Osteocyte (in vitro differentiated cells): ENCODE measurements around the gene SETD2. TPM values are rescaled to one million over a fixed set of nuclear protein-coding genes. Genes with fewer than 3 reads are reported as not detected.
A peak's percentile ranks its signal among the peaks of the same experiment; 100 is the strongest.

Experiments
- DNase-seq: peaks from one replicate; pipeline ENCODE4 v3.0.0; 2021; ENCODE audit warnings: mixed read lengths; ENCODE audit not compliant: unreplicated experiment; ENCODE audit errors: extremely low spot score
- H3K27ac Mint-ChIP-seq: one replicate; pipeline ENCODE4 v1.8.0; 2021; ENCODE audit warnings: mild to moderate bottlenecking, mixed read lengths; ENCODE audit not compliant: unreplicated experiment
- H3K27me3 Mint-ChIP-seq: one replicate; pipeline ENCODE4 v1.8.0; 2021; ENCODE audit warnings: mixed read lengths; ENCODE audit not compliant: unreplicated experiment
- H3K36me3 Mint-ChIP-seq: one replicate; pipeline ENCODE4 v1.8.0; 2021; ENCODE audit warnings: mixed read lengths; ENCODE audit not compliant: unreplicated experiment
- H3K4me1 Mint-ChIP-seq: one replicate; pipeline ENCODE4 v1.8.0; 2021; ENCODE audit warnings: mixed read lengths; ENCODE audit not compliant: unreplicated experiment
- H3K4me3 Mint-ChIP-seq: one replicate; pipeline ENCODE4 v1.8.0; 2021; ENCODE audit warnings: mild to moderate bottlenecking, moderate library complexity, mixed read lengths; ENCODE audit not compliant: unreplicated experiment
- H3K9me3 Mint-ChIP-seq: one replicate; pipeline ENCODE4 v1.8.0; 2021; ENCODE audit warnings: mixed read lengths; ENCODE audit not compliant: unreplicated experiment
- CTCF ChIP-seq: fragments of 200-600 bp; sonication (generic); IDR thresholded peaks from 2 replicates; pipeline ENCODE4 v1.5.0; 2021; ENCODE audit warnings: antibody characterized with exemption, mild to moderate bottlenecking, moderate library complexity
- total RNA-seq: library from RNA; stranded (reverse); gene quantifications from 2 replicates; pipeline ENCODE4 v1.2.1, GENCODE V29; 2021

SETD2 gene
- total RNA-seq, 1 donor from 2014 or later = 45.0 TPM

- DNase-seq = no peak
- Mint-ChIP-seq H3K4me3 (no peak overlapping the region), H3K9me3 (no peaks in the 10 kb centered on the region), H3K36me3 (peaks cover 39% of the 10 kb centered on the region), H3K27me3 (no peaks in the 10 kb centered on the region), H3K4me1 (peaks cover 17% of the 10 kb centered on the region), H3K27ac (peak overlapping the region; percentile 66)
- TF ChIP-seq CTCF = no peak
These were observed 66.0 kb downstream of the SETD2 start for GRCh38 chr3:47097864-47098263.

DNA sequence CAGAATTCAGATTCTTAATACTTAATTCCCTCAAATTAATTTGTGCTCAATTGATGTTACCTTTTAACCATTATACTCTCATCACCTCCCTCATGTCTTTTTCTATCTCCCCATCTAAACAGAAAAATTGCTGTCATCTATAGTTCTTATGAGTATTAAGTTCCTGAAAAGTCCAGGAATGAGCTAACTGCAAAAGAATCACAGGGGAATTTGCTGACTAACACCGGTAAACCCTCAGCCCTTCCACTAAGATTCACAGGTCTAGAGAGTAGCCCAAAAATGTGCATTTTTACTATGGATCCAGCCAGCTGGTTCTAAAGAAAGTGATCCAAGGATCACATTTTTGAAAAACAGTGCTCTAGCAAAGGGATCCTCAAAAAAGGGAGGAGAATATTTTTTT, 67.0 kb downstream of the SETD2 start:
- Mint-ChIP-seq H3K4me1 (peaks cover 17% of the 10 kb centered on the region), H3K36me3 (peaks cover 32% of the 10 kb centered on the region), H3K9me3 (no peaks in the 10 kb centered on the region), H3K4me3 (no peak overlapping the region), H3K27ac (peak overlapping the region; percentile 74), H3K27me3 (no peaks in the 10 kb centered on the region)
- no peak for TF ChIP-seq CTCF
- no peak for DNase-seq

DNA sequence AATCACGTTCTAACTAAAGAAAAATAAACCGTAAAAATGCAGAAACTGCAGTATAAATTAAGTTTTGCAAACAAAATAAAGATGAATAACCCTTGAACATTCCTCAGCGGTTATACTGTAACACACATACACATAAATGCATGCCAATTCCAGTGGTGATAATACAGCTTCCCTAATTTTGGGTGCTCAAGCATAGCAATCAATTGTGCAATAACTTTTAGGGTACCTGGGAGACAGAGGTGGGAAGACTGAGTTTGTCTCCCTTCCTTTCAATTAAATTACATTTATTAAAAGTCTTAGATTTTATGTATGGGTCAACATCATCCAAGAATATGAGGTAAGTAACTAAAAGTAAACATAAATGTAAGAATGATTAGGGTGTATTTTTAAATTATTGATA, 71.8 kb downstream of the SETD2 start:
- no peaks in the 10 kb centered on the region for H3K27me3 Mint-ChIP-seq
- H3K27ac Mint-ChIP-seq = no peak overlapping the region
- H3K4me3 Mint-ChIP-seq = no peak overlapping the region
- H3K4me1 Mint-ChIP-seq = peaks cover 9% of the 10 kb centered on the region
- peaks cover 28% of the 10 kb centered on the region for H3K36me3 Mint-ChIP-seq
- DNase-seq = no peak
- H3K9me3 Mint-ChIP-seq = no peaks in the 10 kb centered on the region
- no peak for TF ChIP-seq CTCF

GRCh38 chr3:47089630-47090029, 74.3 kb downstream of the SETD2 start:
- Mint-ChIP-seq H3K9me3 (no peaks in the 10 kb centered on the region), H3K4me1 (peaks cover 1% of the 10 kb centered on the region), H3K36me3 (peaks cover 32% of the 10 kb centered on the region), H3K27ac (no peak overlapping the region), H3K4me3 (no peak overlapping the region), H3K27me3 (no peaks in the 10 kb centered on the region)
- TF ChIP-seq CTCF = no peak
- no peak for DNase-seq

DNA sequence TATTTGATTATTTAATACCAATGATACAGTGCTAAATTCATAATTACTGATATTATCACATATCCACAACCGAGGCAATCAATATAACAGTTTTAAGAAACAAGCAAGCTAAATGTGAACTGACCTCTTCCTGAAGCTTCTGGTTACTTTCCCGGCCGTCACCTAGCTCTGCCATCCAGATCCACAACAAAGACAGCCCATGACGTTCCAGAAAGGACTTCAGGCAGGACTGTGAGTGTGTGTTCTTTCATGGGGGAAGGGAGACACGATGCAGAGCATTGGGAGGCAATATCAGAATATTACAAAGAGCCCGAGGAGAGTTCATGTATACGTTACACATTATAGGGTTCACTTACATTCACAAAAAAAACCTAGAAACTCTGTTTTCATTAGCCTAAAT, 77.8 kb downstream of the SETD2 start:
- Mint-ChIP-seq H3K27me3 (no peaks in the 10 kb centered on the region), H3K4me3 (no peak overlapping the region), H3K4me1 (peaks cover 1% of the 10 kb centered on the region), H3K27ac (no peak overlapping the region), H3K9me3 (no peaks in the 10 kb centered on the region), H3K36me3 (peaks cover 50% of the 10 kb centered on the region)
- no peak for TF ChIP-seq CTCF
- no peak for DNase-seq
